HUES48 (cell line): ENCODE data around the gene NOL3.
A peak's percentile ranks its signal among the peaks of the same experiment; 100 is the strongest.

Experiments
- H3K27ac ChIP-seq: one replicate; pipeline ENCODE4 v1.7.0; 2013; ENCODE audit warnings: low read depth, low read length, inconsistent platforms
- H3K27me3 ChIP-seq: 2 replicates; pipeline ENCODE4 v1.6.1; 2013; ENCODE audit warnings: mild to moderate bottlenecking, low read length; ENCODE audit not compliant: control insufficient read depth, insufficient read depth
- H3K36me3 ChIP-seq: 2 replicates; pipeline ENCODE4 v1.6.1; 2013; ENCODE audit warnings: low read length; ENCODE audit not compliant: control insufficient read depth, insufficient read depth
- H3K4me1 ChIP-seq: 2 replicates; pipeline ENCODE4 v1.6.1; 2013; ENCODE audit warnings: mild to moderate bottlenecking, low read length; ENCODE audit not compliant: control insufficient read depth, insufficient read depth
- H3K4me3 ChIP-seq: 2 replicates; pipeline ENCODE4 v1.5.1; 2013; ENCODE audit warnings: mild to moderate bottlenecking, low read depth, low read length
- H3K9ac ChIP-seq: 2 replicates; pipeline ENCODE4 v1.6.1; 2013; ENCODE audit warnings: mild to moderate bottlenecking, low read depth, low read length, moderate library complexity
- H3K9me3 ChIP-seq: 2 replicates; pipeline ENCODE4 v1.6.1; 2013; ENCODE audit warnings: low read length; ENCODE audit not compliant: control insufficient read depth, insufficient read depth

Gene NOL3

DNA sequence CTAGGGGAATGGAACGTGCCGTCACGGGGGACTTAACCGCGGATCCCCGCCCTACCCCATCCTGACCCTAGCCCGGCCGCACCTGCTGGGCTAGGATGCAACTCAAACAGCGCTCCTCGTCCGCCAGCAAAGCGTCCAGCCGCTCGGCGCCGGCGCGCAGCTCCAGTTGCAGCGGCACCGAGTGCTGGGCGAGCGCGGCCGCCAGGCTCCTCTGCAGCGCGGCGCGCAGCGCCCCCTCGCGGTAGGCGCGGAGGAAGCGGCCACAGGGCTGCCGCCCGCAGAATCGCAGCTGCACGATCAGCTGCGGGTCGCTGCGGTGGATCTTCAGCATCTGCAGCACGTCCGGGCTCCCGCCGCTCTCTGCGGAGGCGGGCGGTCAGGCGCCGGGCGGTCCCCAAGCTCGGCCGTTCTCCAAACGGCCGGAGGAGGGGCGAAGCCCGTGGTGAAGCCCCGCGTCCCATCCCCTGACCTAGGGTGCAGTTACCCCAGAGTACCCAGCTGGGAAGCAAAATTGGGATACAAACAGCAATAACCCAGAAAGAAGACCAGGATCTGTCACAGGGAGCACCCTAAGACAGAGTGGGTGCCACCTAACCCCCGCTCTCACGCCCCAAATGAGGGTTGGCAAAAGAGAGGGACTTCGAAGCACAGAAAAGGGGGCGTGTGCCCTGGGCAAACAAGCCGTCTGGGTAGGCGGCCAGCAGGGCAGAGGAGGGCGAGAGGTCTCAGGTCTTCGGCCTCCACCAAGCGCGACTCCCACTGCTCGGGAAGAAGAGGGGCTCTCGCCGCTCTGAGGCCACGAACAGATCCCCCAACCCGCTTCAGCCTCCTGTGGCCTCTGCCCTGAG lies 14.8 kb upstream of the NOL3 start:
- Histone ChIP-seq H3K27ac (no peak overlapping the region), H3K4me3 (peak overlapping the region; percentile 56; the same call in 1 of the 2 replicates), H3K9me3 (no peaks in the 10 kb centered on the region; the same call in 1 of the 2 replicates), H3K4me1 (peaks cover 7% of the 10 kb centered on the region; the same call in 1 of the 2 replicates), H3K27me3 (peaks cover 99% of the 10 kb centered on the region), H3K36me3 (no peaks in the 10 kb centered on the region), H3K9ac (no peak overlapping the region)

DNA sequence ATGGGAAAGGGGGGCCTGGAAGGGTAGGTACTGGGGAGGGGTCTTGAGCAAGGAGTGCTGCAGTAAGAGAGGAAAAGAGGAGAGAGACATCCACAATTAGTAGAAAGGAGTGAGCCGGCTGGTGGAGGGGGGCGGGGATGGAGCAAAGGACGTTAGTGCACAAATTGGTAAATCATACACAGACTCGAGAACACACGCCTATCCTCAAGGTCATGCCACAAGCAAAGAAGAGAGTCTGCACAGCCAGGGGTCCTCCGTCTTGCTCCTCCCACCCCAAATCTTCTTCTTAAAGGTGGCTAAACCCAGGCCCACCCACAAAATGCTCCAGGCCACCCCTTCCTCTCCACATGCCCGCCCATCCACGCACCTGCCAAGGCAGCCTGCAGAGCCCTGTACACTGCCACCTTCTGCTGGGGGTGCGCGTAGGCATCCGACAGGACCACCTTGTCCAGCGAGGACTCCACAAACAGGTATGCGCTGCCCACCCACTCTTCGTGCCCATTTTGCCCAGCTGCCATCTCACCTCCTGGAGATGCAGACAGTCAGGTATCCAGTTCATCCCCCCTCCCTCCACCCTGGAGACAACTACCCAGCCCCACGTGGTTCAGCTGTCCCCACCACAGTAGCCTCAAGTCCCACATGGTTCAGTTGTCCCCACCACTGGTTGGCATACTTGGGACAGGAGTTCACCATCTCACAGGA lies 14.0 kb upstream of the NOL3 start:
- H3K9ac ChIP-seq: no peak overlapping the region
- no peak overlapping the region for H3K27ac ChIP-seq
- H3K36me3 ChIP-seq: no peaks in the 10 kb centered on the region
- H3K4me3 ChIP-seq: no peak overlapping the region
- H3K9me3 ChIP-seq: no peaks in the 10 kb centered on the region; the same call in 1 of the 2 replicates
- peaks cover 99% of the 10 kb centered on the region for H3K27me3 ChIP-seq
- peaks cover 7% of the 10 kb centered on the region; the same call in 1 of the 2 replicates for H3K4me1 ChIP-seq

- Histone ChIP-seq H3K4me1 (peaks cover 7% of the 10 kb centered on the region; the same call in 1 of the 2 replicates), H3K27ac (no peak overlapping the region), H3K27me3 (peaks cover 99% of the 10 kb centered on the region), H3K9ac (no peak overlapping the region), H3K4me3 (no peak overlapping the region), H3K9me3 (no peaks in the 10 kb centered on the region; the same call in 1 of the 2 replicates), H3K36me3 (no peaks in the 10 kb centered on the region)
Observed at GRCh38 chr16:67157106-67157748, 13.1 kb upstream of the NOL3 start.

GRCh38 chr16:67157892-67158635 lies 12.3 kb upstream of the NOL3 start:
- Histone ChIP-seq H3K27me3 (peaks cover 99% of the 10 kb centered on the region), H3K36me3 (no peaks in the 10 kb centered on the region), H3K27ac (no peak overlapping the region), H3K9me3 (no peaks in the 10 kb centered on the region; the same call in 1 of the 2 replicates), H3K4me3 (no peak overlapping the region), H3K9ac (no peak overlapping the region), H3K4me1 (peaks cover 13% of the 10 kb centered on the region; the same call in 1 of the 2 replicates)

DNA sequence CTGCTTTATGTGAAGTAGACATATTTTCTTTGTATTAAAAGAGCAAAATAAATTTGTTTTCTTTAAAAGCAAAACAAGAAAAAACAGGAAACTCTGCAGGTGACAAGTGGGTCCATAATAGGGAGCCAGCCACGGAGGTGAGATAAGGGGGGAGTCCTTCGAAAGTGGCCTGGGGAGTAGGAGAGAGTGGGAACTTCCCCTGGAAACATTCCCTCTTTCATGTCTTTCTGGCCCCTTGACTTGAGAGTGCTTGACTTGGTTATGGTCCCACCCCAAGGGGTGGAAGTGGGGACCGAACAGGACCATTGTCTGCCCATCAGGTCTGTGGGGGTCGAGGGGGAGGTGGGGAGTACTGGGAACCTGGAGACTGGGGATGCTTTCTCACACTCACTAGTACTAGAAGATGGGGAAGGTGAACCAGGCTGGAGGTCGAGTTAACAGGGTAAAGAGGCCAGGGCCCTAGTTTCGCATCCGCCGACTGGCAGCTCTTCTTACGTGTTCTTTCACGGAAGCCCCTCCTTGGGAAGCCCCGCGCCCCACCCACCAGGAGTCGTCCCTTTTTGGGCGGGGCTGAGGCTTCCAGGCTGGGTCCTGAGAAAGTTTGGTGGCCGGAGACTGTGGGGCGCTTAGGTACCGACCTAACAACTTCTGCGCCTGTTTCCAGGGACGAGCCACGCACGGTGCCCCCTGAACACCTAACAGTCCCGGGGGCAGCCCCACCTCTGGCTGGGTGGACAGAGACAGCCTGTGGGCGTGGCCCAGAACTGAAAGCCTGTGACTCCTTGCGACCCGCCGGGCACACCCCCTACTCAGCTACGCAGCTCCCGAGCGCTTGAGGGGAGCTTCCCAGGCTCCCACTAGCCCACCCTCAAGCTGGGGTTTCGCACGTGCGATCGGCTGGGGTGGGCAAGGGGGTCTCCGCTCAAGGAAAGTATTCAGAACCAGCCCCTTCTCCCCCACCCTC lies 11.4 kb upstream of the NOL3 start:
- Histone ChIP-seq H3K4me1 (peaks cover 13% of the 10 kb centered on the region; the same call in 1 of the 2 replicates), H3K4me3 (peak overlapping the region; percentile 73), H3K9me3 (no peaks in the 10 kb centered on the region; the same call in 1 of the 2 replicates), H3K27me3 (peaks cover 99% of the 10 kb centered on the region), H3K9ac (no peak overlapping the region), H3K36me3 (no peaks in the 10 kb centered on the region), H3K27ac (no peak overlapping the region)

GRCh38 chr16:67161595-67162058 lies 8.7 kb upstream of the NOL3 start:
- no peak overlapping the region for H3K4me3 ChIP-seq
- H3K9me3 ChIP-seq: no peaks in the 10 kb centered on the region; the same call in 1 of the 2 replicates
- H3K27ac ChIP-seq: no peak overlapping the region
- peaks cover 13% of the 10 kb centered on the region; the same call in 1 of the 2 replicates for H3K4me1 ChIP-seq
- H3K27me3 ChIP-seq: peaks cover 99% of the 10 kb centered on the region
- H3K36me3 ChIP-seq: no peaks in the 10 kb centered on the region
- H3K9ac ChIP-seq: no peak overlapping the region

DNA sequence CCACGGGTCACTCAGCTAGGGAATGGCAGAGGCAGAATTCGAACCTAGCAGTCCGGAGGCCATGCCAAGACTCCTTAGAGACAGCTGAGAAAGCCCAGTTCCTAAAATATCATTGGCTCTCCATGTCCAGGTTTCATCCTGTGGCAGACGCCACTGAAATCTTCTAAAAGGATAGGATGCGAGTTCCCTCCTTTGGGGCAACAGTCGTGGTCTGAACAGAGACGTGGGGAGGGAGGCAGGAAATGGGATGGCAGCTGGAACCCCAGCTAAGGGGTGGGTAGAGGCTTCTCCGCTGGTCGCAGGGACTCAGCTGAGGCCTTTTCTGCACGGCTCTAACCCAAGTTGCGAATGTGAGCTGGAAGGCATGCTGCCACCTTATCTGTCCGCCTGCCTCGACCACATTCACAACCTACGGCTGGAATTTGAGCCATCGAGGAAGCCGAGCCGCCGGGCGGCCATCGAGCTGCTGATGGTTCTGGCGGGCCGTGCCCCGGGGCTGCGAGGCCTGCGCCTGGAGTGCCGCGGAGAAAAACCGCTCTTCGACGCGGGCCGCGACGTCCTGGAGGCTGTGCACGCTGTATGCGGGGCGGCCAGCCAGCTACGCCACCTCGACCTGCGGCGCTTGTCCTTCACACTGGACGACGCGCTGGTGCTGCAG lies 7.7 kb upstream of the NOL3 start:
- H3K27me3 ChIP-seq: peaks cover 99% of the 10 kb centered on the region
- no peak overlapping the region for H3K27ac ChIP-seq
- peak overlapping the region; percentile 48; the same call in 1 of the 2 replicates for H3K4me3 ChIP-seq
- H3K4me1 ChIP-seq: peaks cover 13% of the 10 kb centered on the region; the same call in 1 of the 2 replicates
- no peak overlapping the region for H3K9ac ChIP-seq
- H3K36me3 ChIP-seq: no peaks in the 10 kb centered on the region
- H3K9me3 ChIP-seq: no peaks in the 10 kb centered on the region

- Histone ChIP-seq H3K9ac (no peak overlapping the region), H3K27me3 (peaks cover 99% of the 10 kb centered on the region), H3K4me3 (peak overlapping the region; percentile 48), H3K9me3 (no peaks in the 10 kb centered on the region), H3K27ac (no peak overlapping the region), H3K36me3 (no peaks in the 10 kb centered on the region), H3K4me1 (peaks cover 13% of the 10 kb centered on the region; the same call in 1 of the 2 replicates)
Observed at GRCh38 chr16:67163164-67163998, 7.0 kb upstream of the NOL3 start.
